Gastroesophageal sphincter (tissue), 3 donors: ENCODE data around the gene MYMX.

Experiments used
- EP300 ChIP-seq: sonication (generic); formaldehyde crosslinking; IDR thresholded peaks from one replicate; pipeline ENCODE4 v1.6.1; 2017; ENCODE audit warnings: antibody characterized with exemption, mild to moderate bottlenecking
- POLR2A ChIP-seq, 2 donors: fragments of 450-650 bp; IDR thresholded peaks; one replicate each; pipeline ENCODE4 v1.6.1; 2017; ENCODE audit warnings: antibody characterized with exemption in 2 of 2, mild to moderate bottlenecking in 2 of 2, moderate library complexity in 1 of 2
- POLR2AphosphoS5 ChIP-seq: sonication (generic); formaldehyde crosslinking; IDR thresholded peaks from one replicate; pipeline ENCODE4 v1.6.1; 2017; ENCODE audit warnings: antibody characterized with exemption
- TF ChIP-seq, protein P1 (sequence below), 4 experiments: fragments of 200-600 bp in 2 of 4; fragments of 450-650 bp in 2 of 4; sonication (generic) in 1 of 4; IDR thresholded peaks; one replicate each; pipeline ENCODE4 v1.5.1; 2017 to 2019; ENCODE audit warnings: antibody characterized with exemption in 4 of 4, mild to moderate bottlenecking in 2 of 4, moderate library complexity in 2 of 4

DNA sequence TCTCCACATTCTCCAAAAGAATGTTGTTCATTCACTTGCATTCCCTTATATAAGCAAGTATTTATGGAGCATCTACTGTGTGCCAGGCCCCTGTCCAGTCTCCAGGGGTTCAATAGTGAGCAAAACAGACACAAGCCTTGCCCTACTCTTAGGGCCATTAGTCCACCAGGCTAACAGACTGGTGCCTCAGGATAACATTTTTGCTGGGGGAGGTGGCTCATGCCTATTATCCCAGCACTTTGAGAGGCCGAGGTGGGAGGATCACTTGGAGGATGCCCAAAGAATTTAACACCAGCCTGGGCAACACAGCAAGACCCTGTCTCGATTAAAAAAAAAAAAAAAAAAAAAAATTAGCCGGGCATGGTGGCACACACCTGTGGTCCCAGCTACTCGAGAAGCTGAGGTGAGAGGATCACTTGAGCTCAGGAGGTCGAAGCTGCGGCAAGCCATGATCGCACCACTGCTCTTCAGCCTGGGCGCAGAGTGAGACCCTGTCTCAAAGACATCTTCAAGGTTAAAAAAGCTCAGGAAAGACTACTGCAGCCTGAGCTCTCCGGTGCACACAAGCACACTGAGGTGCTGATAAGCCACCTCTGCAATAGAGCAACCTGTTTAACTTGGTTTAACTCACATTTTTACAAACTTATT, 38.2 kb upstream of the MYMX start:
- TF ChIP-seq, protein P1, sequence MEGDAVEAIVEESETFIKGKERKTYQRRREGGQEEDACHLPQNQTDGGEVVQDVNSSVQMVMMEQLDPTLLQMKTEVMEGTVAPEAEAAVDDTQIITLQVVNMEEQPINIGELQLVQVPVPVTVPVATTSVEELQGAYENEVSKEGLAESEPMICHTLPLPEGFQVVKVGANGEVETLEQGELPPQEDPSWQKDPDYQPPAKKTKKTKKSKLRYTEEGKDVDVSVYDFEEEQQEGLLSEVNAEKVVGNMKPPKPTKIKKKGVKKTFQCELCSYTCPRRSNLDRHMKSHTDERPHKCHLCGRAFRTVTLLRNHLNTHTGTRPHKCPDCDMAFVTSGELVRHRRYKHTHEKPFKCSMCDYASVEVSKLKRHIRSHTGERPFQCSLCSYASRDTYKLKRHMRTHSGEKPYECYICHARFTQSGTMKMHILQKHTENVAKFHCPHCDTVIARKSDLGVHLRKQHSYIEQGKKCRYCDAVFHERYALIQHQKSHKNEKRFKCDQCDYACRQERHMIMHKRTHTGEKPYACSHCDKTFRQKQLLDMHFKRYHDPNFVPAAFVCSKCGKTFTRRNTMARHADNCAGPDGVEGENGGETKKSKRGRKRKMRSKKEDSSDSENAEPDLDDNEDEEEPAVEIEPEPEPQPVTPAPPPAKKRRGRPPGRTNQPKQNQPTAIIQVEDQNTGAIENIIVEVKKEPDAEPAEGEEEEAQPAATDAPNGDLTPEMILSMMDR (IDR thresholded peaks at IDR 0.05), result no peak
- TF ChIP-seq POLR2AphosphoS5 (no peak), POLR2A (IDR thresholded peaks at IDR 0.05) (no peak), EP300 (no peak)
